ENCODE results near the gene SFN. TPM values are rescaled to one million over a fixed set of nuclear protein-coding genes. Genes with fewer than 3 reads are reported as not detected.
A peak's percentile ranks its signal among the peaks of the same experiment; 100 is the strongest.

The SFN gene
- total and polyA plus RNA-seq, 2 of the 13 experiments (the other 11 are each of a cell fraction or from before 2014, with no cell fraction given), result 4.3 to 5.6 TPM

DNA sequence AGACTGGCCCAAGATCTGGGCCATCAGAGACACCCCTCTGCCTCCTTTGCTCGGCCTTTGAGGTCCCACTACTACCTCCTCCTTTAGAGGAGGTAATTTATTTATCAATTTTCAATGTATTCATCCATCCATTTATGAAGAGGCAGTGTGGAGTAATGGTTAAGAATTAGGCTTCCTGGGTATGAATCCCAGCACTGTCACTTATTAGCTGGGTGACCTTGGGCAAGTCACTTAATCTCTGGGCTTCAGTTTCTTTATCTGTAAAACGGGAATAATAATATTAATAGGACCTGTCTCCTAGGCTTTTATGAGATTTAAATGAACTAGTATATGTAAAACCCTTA is 49.2 kb downstream of the SFN start:
- Histone ChIP-seq H3K27ac (ENCODE audit: extremely low read length, insufficient read depth, low read length) (peak overlapping the region; percentile 96), H4K20me1 (ENCODE audit: insufficient read depth, low read length) (peaks cover 16% of the 10 kb centered on the region; the same call in 1 of the 2 replicates), H3K9me3 (ENCODE audit: low read length) (no peaks in the 10 kb centered on the region), H3K27me3 (ENCODE audit: control insufficient read depth in 1 of 2, insufficient read depth in 2 of 2, low read length in 2 of 2) (no peaks in the 10 kb centered on the region; a peak in 1 of 5 replicates), H3K36me3 (replicated peaks in 1 of 2; ENCODE audit: control insufficient read depth in 1 of 2, insufficient read depth in 2 of 2, low read length in 2 of 2) (peaks cover 3 to 8% of the 10 kb centered on the region in 2 experiments; a peak in 3 of 5 replicates), H3K4me3 (replicated peaks in 1 of 3; ENCODE audit: insufficient read depth in 1 of 3, low read depth in 2 of 3, low read length in 3 of 3) (peak overlapping the region; percentile 75 to 97 (median 92)), H3K79me2 (ENCODE audit: insufficient read depth, low read length) (peaks cover 30% of the 10 kb centered on the region), H3K4me1 (ENCODE audit: insufficient read depth, low read length) (peaks cover 69% of the 10 kb centered on the region), H2AFZ (ENCODE audit: low read length) (no peak overlapping the region), H3K4me2 (ENCODE audit: low read depth, low read length) (peak overlapping the region; percentile 93), H3K9ac (ENCODE audit: insufficient read depth, low read depth, low read length) (peak overlapping the region; percentile 98)
- in situ Hi-C loops (cut with HindIII; ENCODE audit: extremely low pct_ligation_motif_present, low pct_unique_long_range_greater_than_20kb) (loop anchor here (5.0 kb wide), 1 partner anchor 80 kb away; the partner anchor contains the start of gene TRNP1), intact Hi-C loops (cut with micrococcal nuclease; ENCODE audit: unreplicated experiment) (loop anchor here (1.0 kb wide), 1 partner anchor 33 kb away; no protein-coding TSS in a partner anchor)
- POLR2A ChIA-PET, result interaction anchor here (0.9 to 11.5 kb wide), 11 partner anchors 8 to 84 kb away, joined by 6 to 371 read pairs (median 60); partner anchors contain the start of genes GPATCH3, GPN2, KDF1 and NUDC
- FAIRE-seq (no peak), ATAC-seq (no peak), DNase-seq (ENCODE audit: low spot score) (no peak)
- CTCF ChIA-PET (ENCODE audit: low intra/inter-chr PET ratio, low total read pairs), result no interaction called here
- BruUV-seq (replicated peaks), result no TSS peak
- 39% methylated on average over 2 of the region's 2 CpGs for WGBS (ENCODE audit: low lambda C conversion rate)
- 0 out of 2 replicates have a peak, but pooled peaks have one; percentile 19 for TF ChIP-seq SNAI1 (CRISPR knock-in tag; IDR thresholded peaks at IDR 0.05; ENCODE audit: borderline replicate concordance)
- TF ChIP-seq, protein P1, sequence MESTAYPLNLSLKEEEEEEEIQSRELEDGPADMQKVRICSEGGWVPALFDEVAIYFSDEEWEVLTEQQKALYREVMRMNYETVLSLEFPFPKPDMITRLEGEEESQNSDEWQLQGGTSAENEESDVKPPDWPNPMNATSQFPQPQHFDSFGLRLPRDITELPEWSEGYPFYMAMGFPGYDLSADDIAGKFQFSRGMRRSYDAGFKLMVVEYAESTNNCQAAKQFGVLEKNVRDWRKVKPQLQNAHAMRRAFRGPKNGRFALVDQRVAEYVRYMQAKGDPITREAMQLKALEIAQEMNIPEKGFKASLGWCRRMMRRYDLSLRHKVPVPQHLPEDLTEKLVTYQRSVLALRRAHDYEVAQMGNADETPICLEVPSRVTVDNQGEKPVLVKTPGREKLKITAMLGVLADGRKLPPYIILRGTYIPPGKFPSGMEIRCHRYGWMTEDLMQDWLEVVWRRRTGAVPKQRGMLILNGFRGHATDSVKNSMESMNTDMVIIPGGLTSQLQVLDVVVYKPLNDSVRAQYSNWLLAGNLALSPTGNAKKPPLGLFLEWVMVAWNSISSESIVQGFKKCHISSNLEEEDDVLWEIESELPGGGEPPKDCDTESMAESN (CRISPR knock-in tag; conservative IDR thresholded peaks at IDR 0.05), result peak; percentile 50; the same call in 1 of the 2 replicates
- peak; percentile 65; the same call in 1 of the 2 replicates for TF ChIP-seq PAF1 (CRISPR knock-in tag; IDR thresholded peaks at IDR 0.05)
- TF ChIP-seq ZNF816 (CRISPR knock-in tag; IDR thresholded peaks at IDR 0.05; ENCODE audit: borderline replicate concordance), result no peak
- TF ChIP-seq, protein P2, sequence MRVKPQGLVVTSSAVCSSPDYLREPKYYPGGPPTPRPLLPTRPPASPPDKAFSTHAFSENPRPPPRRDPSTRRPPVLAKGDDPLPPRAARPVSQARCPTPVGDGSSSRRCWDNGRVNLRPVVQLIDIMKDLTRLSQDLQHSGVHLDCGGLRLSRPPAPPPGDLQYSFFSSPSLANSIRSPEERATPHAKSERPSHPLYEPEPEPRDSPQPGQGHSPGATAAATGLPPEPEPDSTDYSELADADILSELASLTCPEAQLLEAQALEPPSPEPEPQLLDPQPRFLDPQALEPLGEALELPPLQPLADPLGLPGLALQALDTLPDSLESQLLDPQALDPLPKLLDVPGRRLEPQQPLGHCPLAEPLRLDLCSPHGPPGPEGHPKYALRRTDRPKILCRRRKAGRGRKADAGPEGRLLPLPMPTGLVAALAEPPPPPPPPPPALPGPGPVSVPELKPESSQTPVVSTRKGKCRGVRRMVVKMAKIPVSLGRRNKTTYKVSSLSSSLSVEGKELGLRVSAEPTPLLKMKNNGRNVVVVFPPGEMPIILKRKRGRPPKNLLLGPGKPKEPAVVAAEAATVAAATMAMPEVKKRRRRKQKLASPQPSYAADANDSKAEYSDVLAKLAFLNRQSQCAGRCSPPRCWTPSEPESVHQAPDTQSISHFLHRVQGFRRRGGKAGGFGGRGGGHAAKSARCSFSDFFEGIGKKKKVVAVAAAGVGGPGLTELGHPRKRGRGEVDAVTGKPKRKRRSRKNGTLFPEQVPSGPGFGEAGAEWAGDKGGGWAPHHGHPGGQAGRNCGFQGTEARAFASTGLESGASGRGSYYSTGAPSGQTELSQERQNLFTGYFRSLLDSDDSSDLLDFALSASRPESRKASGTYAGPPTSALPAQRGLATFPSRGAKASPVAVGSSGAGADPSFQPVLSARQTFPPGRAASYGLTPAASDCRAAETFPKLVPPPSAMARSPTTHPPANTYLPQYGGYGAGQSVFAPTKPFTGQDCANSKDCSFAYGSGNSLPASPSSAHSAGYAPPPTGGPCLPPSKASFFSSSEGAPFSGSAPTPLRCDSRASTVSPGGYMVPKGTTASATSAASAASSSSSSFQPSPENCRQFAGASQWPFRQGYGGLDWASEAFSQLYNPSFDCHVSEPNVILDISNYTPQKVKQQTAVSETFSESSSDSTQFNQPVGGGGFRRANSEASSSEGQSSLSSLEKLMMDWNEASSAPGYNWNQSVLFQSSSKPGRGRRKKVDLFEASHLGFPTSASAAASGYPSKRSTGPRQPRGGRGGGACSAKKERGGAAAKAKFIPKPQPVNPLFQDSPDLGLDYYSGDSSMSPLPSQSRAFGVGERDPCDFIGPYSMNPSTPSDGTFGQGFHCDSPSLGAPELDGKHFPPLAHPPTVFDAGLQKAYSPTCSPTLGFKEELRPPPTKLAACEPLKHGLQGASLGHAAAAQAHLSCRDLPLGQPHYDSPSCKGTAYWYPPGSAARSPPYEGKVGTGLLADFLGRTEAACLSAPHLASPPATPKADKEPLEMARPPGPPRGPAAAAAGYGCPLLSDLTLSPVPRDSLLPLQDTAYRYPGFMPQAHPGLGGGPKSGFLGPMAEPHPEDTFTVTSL (CRISPR knock-in tag; IDR thresholded peaks at IDR 0.05; ENCODE audit: borderline replicate concordance), result no peak
- TF ChIP-seq, protein P3, sequence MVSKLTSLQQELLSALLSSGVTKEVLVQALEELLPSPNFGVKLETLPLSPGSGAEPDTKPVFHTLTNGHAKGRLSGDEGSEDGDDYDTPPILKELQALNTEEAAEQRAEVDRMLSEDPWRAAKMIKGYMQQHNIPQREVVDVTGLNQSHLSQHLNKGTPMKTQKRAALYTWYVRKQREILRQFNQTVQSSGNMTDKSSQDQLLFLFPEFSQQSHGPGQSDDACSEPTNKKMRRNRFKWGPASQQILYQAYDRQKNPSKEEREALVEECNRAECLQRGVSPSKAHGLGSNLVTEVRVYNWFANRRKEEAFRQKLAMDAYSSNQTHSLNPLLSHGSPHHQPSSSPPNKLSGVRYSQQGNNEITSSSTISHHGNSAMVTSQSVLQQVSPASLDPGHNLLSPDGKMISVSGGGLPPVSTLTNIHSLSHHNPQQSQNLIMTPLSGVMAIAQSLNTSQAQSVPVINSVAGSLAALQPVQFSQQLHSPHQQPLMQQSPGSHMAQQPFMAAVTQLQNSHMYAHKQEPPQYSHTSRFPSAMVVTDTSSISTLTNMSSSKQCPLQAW (CRISPR knock-in tag; IDR thresholded peaks at IDR 0.05), result 0 out of 2 replicates have a peak, but pooled peaks have one; percentile 14
- 0 out of 2 replicates have a peak, but pooled peaks have one; percentile 5 for TF ChIP-seq ZNF607 (CRISPR knock-in tag; IDR thresholded peaks at IDR 0.05; ENCODE audit: borderline replicate concordance)
- TF ChIP-seq ZFY (CRISPR knock-in tag; IDR thresholded peaks at IDR 0.05), result no peak
- TF ChIP-seq RBFOX2 (IDR thresholded peaks at IDR 0.05; ENCODE audit: low read depth, low read length), result peak; percentile 73
- no peak for TF ChIP-seq ZSCAN30 (CRISPR knock-in tag; IDR thresholded peaks at IDR 0.05)
- TF ChIP-seq, protein P4, sequence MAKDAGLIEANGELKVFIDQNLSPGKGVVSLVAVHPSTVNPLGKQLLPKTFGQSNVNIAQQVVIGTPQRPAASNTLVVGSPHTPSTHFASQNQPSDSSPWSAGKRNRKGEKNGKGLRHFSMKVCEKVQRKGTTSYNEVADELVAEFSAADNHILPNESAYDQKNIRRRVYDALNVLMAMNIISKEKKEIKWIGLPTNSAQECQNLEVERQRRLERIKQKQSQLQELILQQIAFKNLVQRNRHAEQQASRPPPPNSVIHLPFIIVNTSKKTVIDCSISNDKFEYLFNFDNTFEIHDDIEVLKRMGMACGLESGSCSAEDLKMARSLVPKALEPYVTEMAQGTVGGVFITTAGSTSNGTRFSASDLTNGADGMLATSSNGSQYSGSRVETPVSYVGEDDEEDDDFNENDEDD (CRISPR knock-in tag; IDR thresholded peaks at IDR 0.05; ENCODE audit: borderline replicate concordance), result 0 out of 2 replicates have a peak, but pooled peaks have one; percentile 2
- TF ChIP-seq ATF7-NPFF (CRISPR knock-in tag; IDR thresholded peaks at IDR 0.05; ENCODE audit: low read depth), result 0 out of 2 replicates have a peak, but pooled peaks have one; percentile 0
- TF ChIP-seq FOXK2 (IDR thresholded peaks at IDR 0.05), result no peak

Measured in HepG2 (cell line).